ENCODE measurements around the gene COX4I1. TPM values are rescaled to one million over a fixed set of nuclear protein-coding genes. Genes with fewer than 3 reads are reported as not detected.

The COX4I1 gene
- total and polyA plus RNA-seq, 2 of the 8 experiments (the other 6 are each of a cell fraction or from before 2014, with no cell fraction given), result 507 to 707 TPM

DNA sequence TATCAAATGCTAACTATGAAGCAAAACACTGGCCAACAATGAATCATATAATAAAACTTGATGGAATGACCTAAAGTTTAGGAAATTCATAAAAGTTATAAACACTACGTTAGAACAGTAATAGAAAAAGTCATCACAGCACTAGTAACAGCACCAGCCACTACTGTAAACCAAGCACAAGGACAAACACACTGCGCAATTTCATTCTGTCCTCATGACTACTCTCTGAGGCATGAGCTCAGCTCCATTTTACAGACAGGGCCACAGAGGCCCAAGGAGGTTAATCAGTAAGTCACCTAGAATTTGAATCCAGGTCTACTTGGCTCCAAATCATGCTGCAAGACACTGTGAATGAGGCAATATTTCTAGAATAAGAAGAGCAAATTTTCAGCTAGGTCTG, 13.6 kb upstream of the COX4I1 start:
- Histone ChIP-seq H3K9me3 (ENCODE audit: insufficient read depth in 2 of 2, low read depth in 1 of 2, low read length in 1 of 2) (no peaks in the 10 kb centered on the region), H4K5ac (ENCODE audit: insufficient read length, low read depth, low read length) (no peak overlapping the region), H2AFZ (ENCODE audit: low read length) (no peak overlapping the region), H3K27ac (ENCODE audit: low read depth, low read length) (no peak overlapping the region), H3K79me1 (ENCODE audit: low read depth, low read length) (peaks cover 12% of the 10 kb centered on the region), H3K18ac (ENCODE audit: extremely low read depth, low read length) (no peak overlapping the region), H2AK5ac (ENCODE audit: low read depth, low read length) (no peak overlapping the region), H2BK12ac (ENCODE audit: low read depth, low read length) (no peak overlapping the region), H4K20me1 (replicated peaks in 1 of 2; ENCODE audit: control insufficient read depth in 1 of 2, insufficient read depth in 2 of 2, low read length in 2 of 2) (peaks cover 15 to 16% of the 10 kb centered on the region in 2 experiments), H3K4me3 (ENCODE audit: extremely low read depth in 1 of 4, insufficient read depth in 2 of 4, low read depth in 3 of 4, low read length in 4 of 4) (no peak overlapping the region), H3K14ac (ENCODE audit: insufficient read length) (no peak overlapping the region), H3K36me3 (ENCODE audit: control insufficient read depth in 2 of 4, insufficient read depth in 4 of 4, low read length in 3 of 4) (peaks cover 6 to 35% (median 21%) of the 10 kb centered on the region in 4 experiments; a peak in 7 of 8 replicates), H2BK120ac (replicated peaks; ENCODE audit: low read depth, low read length) (no peak overlapping the region), H3K23ac (ENCODE audit: insufficient read length) (no peak overlapping the region), H3K4me2 (ENCODE audit: insufficient read depth in 1 of 2, low read depth in 2 of 2, low read length in 2 of 2) (no peak overlapping the region), H3K56ac (replicated peaks; ENCODE audit: insufficient read length, low read depth, low read length) (no peak overlapping the region), H3K27me3 (replicated peaks in 1 of 4; ENCODE audit: control insufficient read depth in 3 of 4, extremely low read depth in 1 of 4, insufficient read depth in 3 of 4, low read length in 3 of 4) (no peaks in the 10 kb centered on the region), H3K79me2 (ENCODE audit: control insufficient read depth in 1 of 2, insufficient read depth in 2 of 2, low read length in 2 of 2) (peaks cover 0 to 33% of the 10 kb centered on the region in 2 experiments; a peak in 2 of 4 replicates), H4K8ac (ENCODE audit: extremely low read depth, insufficient read depth, low read length) (no peak overlapping the region), H3K4ac (replicated peaks; ENCODE audit: insufficient read length, low read depth, low read length) (no peak overlapping the region), H2BK20ac (ENCODE audit: low read length) (no peak overlapping the region), H3K9ac (replicated peaks in 1 of 4; ENCODE audit: extremely low read depth in 1 of 4, low read depth in 3 of 4, low read length in 3 of 4) (no peak overlapping the region), H2BK5ac (ENCODE audit: low read depth, low read length) (no peak overlapping the region), H3K4me1 (replicated peaks in 1 of 4; ENCODE audit: control insufficient read depth in 3 of 4, insufficient read depth in 4 of 4, low read length in 3 of 4) (no peaks in the 10 kb centered on the region), H3K23me2 (ENCODE audit: low read depth, low read length) (no peaks in the 10 kb centered on the region), H4K91ac (replicated peaks; ENCODE audit: insufficient read length, low read length) (no peak overlapping the region), H2BK15ac (ENCODE audit: low read length) (no peak overlapping the region)
- DNase-seq (ENCODE audit: low read depth in 1 of 2, low spot score in 2 of 2), result no peak
- FAIRE-seq, result no peak
- POLR2A ChIA-PET (ENCODE audit: partially characterized antibody), result interaction anchor here (1.1 to 1.8 kb wide), 3 partner anchors 8 to 13 kb away, joined by 3 to 7 read pairs (median 4); no protein-coding TSS in a partner anchor
- 93% methylated on average over 2 of the region's 2 CpGs; no CpG with 5 or more reads in 1 of the 2 experiments for WGBS, 2 experiments (ENCODE audit: extremely low coverage in 1 of 2, insufficient coverage in 1 of 2, insufficient read length in 1 of 2, insufficient replicate concordance in 2 of 2, low coverage in 1 of 2, low lambda C conversion rate in 2 of 2, missing lambda C conversion rate in 1 of 2)
- CTCF ChIA-PET (ENCODE audit: partially characterized antibody), result interaction anchor here (0.7 to 1.1 kb wide), 3 partner anchors 12 to 68 kb away, joined by 3 read pairs; no protein-coding TSS in a partner anchor
- TF ChIP-seq TEAD4 (IDR thresholded peaks at IDR 0.05; ENCODE audit: low read depth, low read length) (no peak), JUND (IDR thresholded peaks at IDR 0.05; ENCODE audit: low read length) (no peak), CHD2 (IDR thresholded peaks at IDR 0.05; ENCODE audit: low read length) (no peak)
- TF ChIP-seq, protein P1, sequence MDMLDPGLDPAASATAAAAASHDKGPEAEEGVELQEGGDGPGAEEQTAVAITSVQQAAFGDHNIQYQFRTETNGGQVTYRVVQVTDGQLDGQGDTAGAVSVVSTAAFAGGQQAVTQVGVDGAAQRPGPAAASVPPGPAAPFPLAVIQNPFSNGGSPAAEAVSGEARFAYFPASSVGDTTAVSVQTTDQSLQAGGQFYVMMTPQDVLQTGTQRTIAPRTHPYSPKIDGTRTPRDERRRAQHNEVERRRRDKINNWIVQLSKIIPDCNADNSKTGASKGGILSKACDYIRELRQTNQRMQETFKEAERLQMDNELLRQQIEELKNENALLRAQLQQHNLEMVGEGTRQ (IDR thresholded peaks at IDR 0.05; ENCODE audit: low read length), result no peak
- TF ChIP-seq, protein P2, sequence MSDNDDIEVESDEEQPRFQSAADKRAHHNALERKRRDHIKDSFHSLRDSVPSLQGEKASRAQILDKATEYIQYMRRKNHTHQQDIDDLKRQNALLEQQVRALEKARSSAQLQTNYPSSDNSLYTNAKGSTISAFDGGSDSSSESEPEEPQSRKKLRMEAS (IDR thresholded peaks at IDR 0.05), result no peak
- TF ChIP-seq, protein P3, sequence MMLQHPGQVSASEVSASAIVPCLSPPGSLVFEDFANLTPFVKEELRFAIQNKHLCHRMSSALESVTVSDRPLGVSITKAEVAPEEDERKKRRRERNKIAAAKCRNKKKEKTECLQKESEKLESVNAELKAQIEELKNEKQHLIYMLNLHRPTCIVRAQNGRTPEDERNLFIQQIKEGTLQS (IDR thresholded peaks at IDR 0.05; ENCODE audit: insufficient read depth, low read depth, low read length), result no peak
